SK-N-SH (cell line): ENCODE measurements around the gene GGTLC2. TPM values are rescaled to one million over a fixed set of nuclear protein-coding genes. Genes with fewer than 3 reads are reported as not detected.

Source experiments
- CTCF ChIA-PET: fragments of 300-600, 350-600 bp; formaldehyde crosslinking; extraction: SDS; loops from one replicate; lab custom pipeline; 2021; lab: Yijun Ruan, JAX
- POLR2A ChIA-PET: fragments of 350-600 bp; sonication (Branson Sonifier 250); formaldehyde crosslinking; extraction: SDS; loops from one replicate; lab custom pipeline; 2020; ENCODE audit warnings: antibody characterized with exemption, inconsistent platforms; lab: Yijun Ruan, JAX
- DNase-seq: peaks from one replicate; pipeline ENCODE4 v3.0.0; 2012
- H2AFZ ChIP-seq: fragments of 200-600 bp; sonication (generic); 2 replicates; pipeline ENCODE4 v1.8.1; 2016; ENCODE audit warnings: antibody characterized with exemption, mild to moderate bottlenecking, low read depth
- H3F3A ChIP-seq: fragments of 200-600 bp; sonication (generic); replicated peaks from 2 replicates; pipeline ENCODE3; 2016; ENCODE audit warnings: antibody characterized with exemption, mild to moderate bottlenecking; ENCODE audit not compliant: insufficient read depth
- H3K27ac ChIP-seq, 2 experiments: fragments of 200-500 bp in 1 of 2; fragments of 200-600 bp in 1 of 2; sonication (Bioruptor generic) in 1 of 2; sonication (generic), shearing (Covaris generic) in 1 of 2; 2 replicates each; pipeline versions ENCODE4 v1.5.1 to v1.6.1; 2014 to 2016; ENCODE audit warnings: low read depth in 2 of 2, inconsistent platforms in 1 of 2, low read length in 1 of 2, mild to moderate bottlenecking in 1 of 2, mixed read lengths in 1 of 2
- H3K27me3 ChIP-seq: fragments of 200-600 bp; sonication (generic), shearing (Covaris generic); 2 replicates; pipeline ENCODE4 v1.6.1; 2016; ENCODE audit warnings: mixed run types; ENCODE audit not compliant: insufficient read depth
- H3K36me3 ChIP-seq, 2 experiments: fragments of 200-500 bp in 1 of 2; fragments of 200-600 bp in 1 of 2; sonication (Bioruptor generic) in 1 of 2; sonication (generic) in 1 of 2; replicated peaks in 1 of 2; 2 replicates each; pipeline versions ENCODE3 to v1.5.1; 2014 to 2016; ENCODE audit warnings: low read length in 1 of 2, mild to moderate bottlenecking in 1 of 2; ENCODE audit not compliant: insufficient read depth in 2 of 2, control insufficient read depth in 1 of 2
- H3K4me1 ChIP-seq, 2 experiments: fragments of 200-500 bp in 1 of 2; fragments of 200-600 bp in 1 of 2; sonication (Bioruptor generic) in 1 of 2; sonication (generic), shearing (Covaris generic) in 1 of 2; 2 replicates each; pipeline versions ENCODE4 v1.5.1 to v1.6.1; 2014 to 2016; ENCODE audit warnings: low read depth in 1 of 2, low read length in 1 of 2, mixed run types in 1 of 2; ENCODE audit not compliant: insufficient read depth in 2 of 2, control insufficient read depth in 1 of 2
- H3K4me2 ChIP-seq: fragments of 200-600 bp; sonication (generic), shearing (Covaris generic); 2 replicates; pipeline ENCODE4 v1.6.1; 2017; ENCODE audit warnings: mixed run types
- H3K4me3 ChIP-seq, 2 experiments: fragments of 200-500 bp in 1 of 2; fragments of 200-600 bp in 1 of 2; sonication (Bioruptor generic) in 1 of 2; sonication (generic), shearing (Covaris generic) in 1 of 2; 2 replicates each; pipeline versions ENCODE4 v1.5.1 to v1.8.1; 2014 to 2016; ENCODE audit warnings: low read depth in 2 of 2, inconsistent platforms in 1 of 2, low read length in 1 of 2, mild to moderate bottlenecking in 1 of 2, mixed read lengths in 1 of 2, moderate library complexity in 1 of 2
- H3K79me2 ChIP-seq: fragments of 200-600 bp; sonication (generic); 2 replicates; pipeline ENCODE4 v1.8.1; 2017; ENCODE audit warnings: mild to moderate bottlenecking; ENCODE audit not compliant: insufficient read depth
- H3K9ac ChIP-seq: fragments of 200-600 bp; sonication (generic); 2 replicates; pipeline ENCODE4 v1.6.1; 2017; ENCODE audit warnings: mixed run types
- H3K9me2 ChIP-seq: fragments of 200-600 bp; sonication (generic); 2 replicates; pipeline ENCODE4 v1.6.1; 2017; ENCODE audit warnings: mixed run types
- H3K9me3 ChIP-seq: fragments of 200-600 bp; sonication (generic); 2 replicates; pipeline ENCODE4 v1.6.1; 2017; ENCODE audit warnings: mixed run types, mild to moderate bottlenecking, moderate library complexity
- H4K20me1 ChIP-seq: fragments of 200-600 bp; sonication (generic); 2 replicates; pipeline ENCODE4 v1.6.1; 2017; ENCODE audit warnings: mild to moderate bottlenecking, mixed run types; ENCODE audit not compliant: insufficient read depth
- CHD2 ChIP-seq: fragments of 150-350 bp; IDR thresholded peaks from 2 replicates; pipeline ENCODE4 v1.6.1; 2018; ENCODE audit warnings: low read length; ENCODE audit not compliant: partially characterized antibody
- ELF1 ChIP-seq: IDR thresholded peaks from 2 replicates; pipeline ENCODE4 v1.4.0; 2012
- EP300 ChIP-seq, 2 experiments: IDR thresholded peaks; 2 replicates each; pipeline versions ENCODE4 v1.4.0 to v1.6.1; 2012; ENCODE audit warnings: borderline replicate concordance in 1 of 2, low read depth in 1 of 2, low read length in 1 of 2
- EZH2phosphoT487 ChIP-seq: fragments of 200-600 bp; sonication (generic); IDR thresholded peaks from 2 replicates; pipeline ENCODE4 v1.6.1; 2017; ENCODE audit warnings: low read depth, mixed run types, mild to moderate bottlenecking, antibody characterized with exemption, moderate library complexity, borderline replicate concordance
- GABPA ChIP-seq: IDR thresholded peaks from 2 replicates; pipeline ENCODE4 v1.4.0; 2012; ENCODE audit warnings: low read depth, mild to moderate bottlenecking
- GATA2 ChIP-seq: sonication (generic); formaldehyde crosslinking; IDR thresholded peaks from 2 replicates; pipeline ENCODE4 v1.5.0; 2020; ENCODE audit warnings: mild to moderate bottlenecking, missing genetic modification reagents
- MEF2A ChIP-seq: IDR thresholded peaks from 2 replicates; pipeline ENCODE4 v1.4.0; 2012; ENCODE audit warnings: low read depth, borderline replicate concordance
- MXI1 ChIP-seq: IDR thresholded peaks from 2 replicates; pipeline ENCODE4 v1.6.1; 2012; ENCODE audit warnings: mild to moderate bottlenecking, low read depth, low read length, improper control_type of control experiment
- NFIC ChIP-seq: IDR thresholded peaks from 2 replicates; pipeline ENCODE4 v1.4.0; 2012; ENCODE audit warnings: borderline replicate concordance
- PBX3 ChIP-seq: IDR thresholded peaks from 2 replicates; pipeline ENCODE4; 2012
- POLR2AphosphoS5 ChIP-seq: IDR thresholded peaks from 2 replicates; pipeline ENCODE4 v1.6.1; 2012; ENCODE audit warnings: low read depth, low read length
- RCOR1 ChIP-seq: fragments of 150-350 bp; IDR thresholded peaks from 2 replicates; pipeline ENCODE4 v1.6.1; 2017; ENCODE audit warnings: antibody characterized with exemption, low read length
- RFX5 ChIP-seq: IDR thresholded peaks from 2 replicates; pipeline ENCODE4 v1.6.1; 2012; ENCODE audit warnings: mild to moderate bottlenecking, improper control_type of control experiment, low read length
- RXRA ChIP-seq: IDR thresholded peaks from 2 replicates; pipeline ENCODE4 v1.4.0; 2012; ENCODE audit warnings: low read depth, mild to moderate bottlenecking, borderline replicate concordance
- SIN3A ChIP-seq: IDR thresholded peaks from 2 replicates; pipeline ENCODE4 v1.6.1; 2012; ENCODE audit warnings: low read depth, mild to moderate bottlenecking, low read length, moderate library complexity, borderline replicate concordance
- SMC3 ChIP-seq: IDR thresholded peaks from 2 replicates; pipeline ENCODE4 v1.6.1; 2012; ENCODE audit warnings: low read depth, low read length, improper control_type of control experiment
- TAF1 ChIP-seq: IDR thresholded peaks from 2 replicates; pipeline ENCODE4 v1.6.1; 2012; ENCODE audit warnings: low read depth, mild to moderate bottlenecking, low read length, moderate library complexity, borderline replicate concordance
- TCF12 ChIP-seq: IDR thresholded peaks from 2 replicates; pipeline ENCODE4 v1.4.0; 2012
- TEAD4 ChIP-seq: IDR thresholded peaks from 2 replicates; pipeline ENCODE4 v1.4.0; 2012; ENCODE audit warnings: mild to moderate bottlenecking, borderline replicate concordance; ENCODE audit not compliant: insufficient read depth
- WGBS: methylation state at CpG from one replicate; pipeline ENCODE4 v1.1.6; 2017; ENCODE audit warnings: low lambda C conversion rate; 5-methylcytosine and 5-hydroxymethylcytosine counted together
- polyA plus RNA-seq, 3 experiments: library from polyadenylated mRNA; depleted of rRNA; stranded (reverse); fragments of >200 nt; gene quantifications; 2 replicates each; pipeline ENCODE4 v1.2.3, GENCODE V29; 2012
- TF ChIP-seq, protein P1 (sequence below): fragments of 200-600 bp; sonication (generic); IDR thresholded peaks from 2 replicates; pipeline ENCODE4 v1.6.1; 2017; ENCODE audit warnings: antibody characterized with exemption, mild to moderate bottlenecking, moderate library complexity
- TF ChIP-seq, protein P2 (sequence below): fragments of 150-350 bp; IDR thresholded peaks from 2 replicates; pipeline ENCODE4 v1.6.1; 2017; ENCODE audit warnings: antibody characterized with exemption, low read length, low read depth, borderline replicate concordance

GGTLC2 gene
- polyA plus RNA-seq, 1 of the 3 experiments (the other 2 are of a cell fraction), result not detected

GRCh38 chr22:22692707-22693530, 48.5 kb downstream of the GGTLC2 start:
- Histone ChIP-seq H3K9me3 (no peaks in the 10 kb centered on the region), H3F3A (no peaks in the 10 kb centered on the region), H4K20me1 (no peaks in the 10 kb centered on the region), H3K9ac (no peak overlapping the region), H3K4me3 (no peak overlapping the region), H3K4me1 (no peaks in the 10 kb centered on the region), H3K36me3 (no peaks in the 10 kb centered on the region), H3K9me2 (no peaks in the 10 kb centered on the region), H3K27ac (no peak overlapping the region), H3K27me3 (no peaks in the 10 kb centered on the region), H2AFZ (no peak overlapping the region), H3K79me2 (no peaks in the 10 kb centered on the region), H3K4me2 (no peak overlapping the region)
- WGBS, result 21% methylated on average over 5 of the region's 8 CpGs
- peak; percentile 54 for DNase-seq
- CTCF ChIA-PET, result interaction anchor here (0.8 to 4.0 kb wide), 17 partner anchors 10 to 436 kb away, joined by 3 to 24 read pairs (median 3); no protein-coding TSS in a partner anchor
- POLR2A ChIA-PET, result no interaction called here
- TF ChIP-seq EP300 (IDR thresholded peaks at IDR 0.05; ENCODE audit: borderline replicate concordance in 1 of 2, low read depth in 1 of 2, low read length in 1 of 2), result no peak
- no peak for TF ChIP-seq TCF12
- TF ChIP-seq, protein P1, sequence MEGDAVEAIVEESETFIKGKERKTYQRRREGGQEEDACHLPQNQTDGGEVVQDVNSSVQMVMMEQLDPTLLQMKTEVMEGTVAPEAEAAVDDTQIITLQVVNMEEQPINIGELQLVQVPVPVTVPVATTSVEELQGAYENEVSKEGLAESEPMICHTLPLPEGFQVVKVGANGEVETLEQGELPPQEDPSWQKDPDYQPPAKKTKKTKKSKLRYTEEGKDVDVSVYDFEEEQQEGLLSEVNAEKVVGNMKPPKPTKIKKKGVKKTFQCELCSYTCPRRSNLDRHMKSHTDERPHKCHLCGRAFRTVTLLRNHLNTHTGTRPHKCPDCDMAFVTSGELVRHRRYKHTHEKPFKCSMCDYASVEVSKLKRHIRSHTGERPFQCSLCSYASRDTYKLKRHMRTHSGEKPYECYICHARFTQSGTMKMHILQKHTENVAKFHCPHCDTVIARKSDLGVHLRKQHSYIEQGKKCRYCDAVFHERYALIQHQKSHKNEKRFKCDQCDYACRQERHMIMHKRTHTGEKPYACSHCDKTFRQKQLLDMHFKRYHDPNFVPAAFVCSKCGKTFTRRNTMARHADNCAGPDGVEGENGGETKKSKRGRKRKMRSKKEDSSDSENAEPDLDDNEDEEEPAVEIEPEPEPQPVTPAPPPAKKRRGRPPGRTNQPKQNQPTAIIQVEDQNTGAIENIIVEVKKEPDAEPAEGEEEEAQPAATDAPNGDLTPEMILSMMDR, result peak; percentile 47
- TF ChIP-seq SMC3, result peak; percentile 7; the same call in 1 of the 2 replicates
- TF ChIP-seq RFX5, result no peak
- TF ChIP-seq, all 33 proteins: peak for 2

DNA sequence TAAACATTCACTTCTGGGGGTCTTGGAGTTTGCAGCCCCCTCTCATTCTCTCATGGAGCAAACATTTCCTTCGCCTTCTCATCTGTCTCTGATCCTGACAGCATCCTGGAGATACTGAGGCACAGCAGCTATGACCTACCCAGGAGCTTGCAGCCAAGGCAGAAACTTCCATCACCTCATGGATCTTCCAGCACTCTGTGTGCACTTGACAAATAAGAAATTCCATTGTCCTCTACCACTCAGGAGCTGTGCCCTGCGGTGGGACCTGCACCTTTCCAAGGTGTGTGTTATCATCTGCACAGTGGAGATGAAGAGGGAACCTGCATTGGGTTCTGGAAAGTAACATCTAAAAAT, 49.1 kb downstream of the GGTLC2 start:
- H3K27ac ChIP-seq, result no peak overlapping the region

More for the DNA sequence above, 49.1 kb downstream of the GGTLC2 start:
- Histone ChIP-seq H3K9me2 (no peaks in the 10 kb centered on the region), H3K36me3 (no peaks in the 10 kb centered on the region), H3K9me3 (no peaks in the 10 kb centered on the region), H3F3A (no peaks in the 10 kb centered on the region), H3K4me1 (no peaks in the 10 kb centered on the region), H4K20me1 (no peaks in the 10 kb centered on the region), H3K9ac (no peak overlapping the region)
- no peak for TF ChIP-seq POLR2AphosphoS5
- TF ChIP-seq RCOR1, result no peak
- no peak for TF ChIP-seq PBX3
- no peak for TF ChIP-seq RFX5
- no peak for TF ChIP-seq EZH2phosphoT487
- TF ChIP-seq GABPA, result no peak
- TF ChIP-seq SMC3, result no peak
- TF ChIP-seq TCF12, result no peak
- TF ChIP-seq GATA2 (CRISPR knock-in tag), result no peak
- no peak for TF ChIP-seq ELF1
- TF ChIP-seq MEF2A, result no peak
- no peak for TF ChIP-seq NFIC
- TF ChIP-seq SIN3A, result no peak
- TF ChIP-seq, protein P2, sequence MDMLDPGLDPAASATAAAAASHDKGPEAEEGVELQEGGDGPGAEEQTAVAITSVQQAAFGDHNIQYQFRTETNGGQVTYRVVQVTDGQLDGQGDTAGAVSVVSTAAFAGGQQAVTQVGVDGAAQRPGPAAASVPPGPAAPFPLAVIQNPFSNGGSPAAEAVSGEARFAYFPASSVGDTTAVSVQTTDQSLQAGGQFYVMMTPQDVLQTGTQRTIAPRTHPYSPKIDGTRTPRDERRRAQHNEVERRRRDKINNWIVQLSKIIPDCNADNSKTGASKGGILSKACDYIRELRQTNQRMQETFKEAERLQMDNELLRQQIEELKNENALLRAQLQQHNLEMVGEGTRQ, result no peak
- no peak for TF ChIP-seq MXI1
- no peak for TF ChIP-seq CHD2
- TF ChIP-seq EP300 (IDR thresholded peaks at IDR 0.05; ENCODE audit: borderline replicate concordance in 1 of 2, low read depth in 1 of 2, low read length in 1 of 2), result no peak
- no peak for TF ChIP-seq RXRA
- TF ChIP-seq TEAD4, result no peak
- TF ChIP-seq TAF1, result no peak
- TF ChIP-seq, all 33 proteins: peak for 0
- ChIA-PET CTCF (interaction anchor here (0.8 to 4.0 kb wide), 13 partner anchors 9 to 435 kb away, joined by 3 to 24 read pairs (median 4); no protein-coding TSS in a partner anchor), POLR2A (no interaction called here)
- Histone ChIP-seq H2AFZ (no peak overlapping the region), H3K79me2 (no peaks in the 10 kb centered on the region), H3K4me3 (no peak overlapping the region), H3K4me2 (no peak overlapping the region), H3K27me3 (no peaks in the 10 kb centered on the region)
- DNase-seq, result no peak
- 7% methylated on average over 2 of the region's 2 CpGs for WGBS
